Upper lobe of right lung (tissue), 1 donor: Measurements from ENCODE around the gene GNG12. TPM values are rescaled to one million over a fixed set of nuclear protein-coding genes. Genes with fewer than 3 reads are reported as not detected.
A peak's percentile ranks its signal among the peaks of the same experiment; 100 is the strongest.

Source experiments
- ATAC-seq: fragments of 200-7000 bp; cut with Tn5 transposase; one replicate; pipeline ENCODE4 v1.9.1; 2020; ENCODE audit warnings: mild to moderate bottlenecking, moderate library complexity
- DNase-seq: peaks from one replicate; pipeline ENCODE4 v3.0.0-alpha.2; 2020
- H3K27ac ChIP-seq: fragments of 200-600 bp; one replicate; pipeline ENCODE4 v1.8.0; 2022
- H3K27me3 ChIP-seq: fragments of 200-600 bp; one replicate; pipeline ENCODE4 v1.8.0; 2022; ENCODE audit warnings: mild to moderate bottlenecking
- H3K36me3 ChIP-seq: fragments of 200-600 bp; one replicate; pipeline ENCODE4 v1.8.0; 2022
- H3K4me1 ChIP-seq: fragments of 200-600 bp; one replicate; pipeline ENCODE4 v1.8.0; 2022
- H3K4me3 ChIP-seq: fragments of 200-600 bp; one replicate; pipeline ENCODE4 v1.8.0; 2022; ENCODE audit warnings: mild to moderate bottlenecking
- H3K9me3 ChIP-seq: fragments of 200-600 bp; one replicate; pipeline ENCODE4 v1.8.0; 2022
- CTCF ChIP-seq: fragments of 200-600 bp; IDR thresholded peaks from one replicate; pipeline ENCODE4 v1.8.0; 2022; ENCODE audit warnings: antibody characterized with exemption
- intact Hi-C: fragments of 100-400 bp; cut with DNase I; formaldehyde crosslinking; loops from one replicate; pipeline ENCODE4 v1.11.0; 2022
- total RNA-seq: library from RNA; stranded (reverse); fragmentation: NEBNext Ultra II Directional; extraction: Animal tissue kit (Norgen Biotek cat#: 25700); gene quantifications from one replicate; pipeline ENCODE4 v1.2.1, GENCODE V29; 2021
- donor health status: DM: no; HTN: yes; CAD: no; lungs with severe emphysema.

Gene GNG12
- total RNA-seq, 1 donor from 2014 or later = 59.8 TPM

GRCh38 chr1:67759066-67759465 lies 74.2 kb downstream of the GNG12 start:
- no peaks in the 10 kb centered on the region for H3K9me3 ChIP-seq
- H3K4me3 ChIP-seq = no peak overlapping the region
- no peak overlapping the region for H3K27ac ChIP-seq
- TF ChIP-seq CTCF = no peak
- DNase-seq (no peak), ATAC-seq (peak; percentile 87)
- no peaks in the 10 kb centered on the region for H3K36me3 ChIP-seq
- peaks cover 22% of the 10 kb centered on the region for H3K4me1 ChIP-seq
- intact Hi-C loops = loop anchor here (10.0 kb wide), 2 partner anchors 194 to 224 kb away; no protein-coding TSS in a partner anchor
- no peaks in the 10 kb centered on the region for H3K27me3 ChIP-seq

- Histone ChIP-seq H3K4me3 (no peak overlapping the region), H3K4me1 (peaks cover 24% of the 10 kb centered on the region), H3K9me3 (no peaks in the 10 kb centered on the region), H3K36me3 (no peaks in the 10 kb centered on the region), H3K27me3 (no peaks in the 10 kb centered on the region), H3K27ac (no peak overlapping the region)
- DNase-seq (no peak), ATAC-seq (no peak)
- TF ChIP-seq CTCF = no peak
- intact Hi-C loops = loop anchor here (10.0 kb wide), 2 partner anchors 191 to 221 kb away; no protein-coding TSS in a partner anchor
Observed at GRCh38 chr1:67755619-67756018, 77.6 kb downstream of the GNG12 start.

GRCh38 chr1:67755160-67755559 lies 78.1 kb downstream of the GNG12 start:
- no peak overlapping the region for H3K4me3 ChIP-seq
- H3K9me3 ChIP-seq = no peaks in the 10 kb centered on the region
- no peak for DNase-seq
- H3K4me1 ChIP-seq = peaks cover 24% of the 10 kb centered on the region
- H3K27me3 ChIP-seq = no peaks in the 10 kb centered on the region
- intact Hi-C loops = loop anchor here (10.0 kb wide), 2 partner anchors 190 to 220 kb away; no protein-coding TSS in a partner anchor
- no peak for TF ChIP-seq CTCF
- no peaks in the 10 kb centered on the region for H3K36me3 ChIP-seq
- H3K27ac ChIP-seq = no peak overlapping the region
- no peak for ATAC-seq

GRCh38 chr1:67754526-67754920 lies 78.7 kb downstream of the GNG12 start:
- intact Hi-C loops = loop anchor here (10.0 kb wide), 2 partner anchors 190 to 220 kb away; no protein-coding TSS in a partner anchor
- no peaks in the 10 kb centered on the region for H3K27me3 ChIP-seq
- no peaks in the 10 kb centered on the region for H3K9me3 ChIP-seq
- no peaks in the 10 kb centered on the region for H3K36me3 ChIP-seq
- ATAC-seq (no peak), DNase-seq (no peak)
- H3K27ac ChIP-seq = no peak overlapping the region
- no peak overlapping the region for H3K4me3 ChIP-seq
- TF ChIP-seq CTCF = no peak
- H3K4me1 ChIP-seq = peaks cover 24% of the 10 kb centered on the region

GRCh38 chr1:67753776-67754525 lies 79.3 kb downstream of the GNG12 start:
- H3K27me3 ChIP-seq = no peaks in the 10 kb centered on the region
- no peak overlapping the region for H3K27ac ChIP-seq
- H3K4me1 ChIP-seq = peaks cover 26% of the 10 kb centered on the region
- no peak for TF ChIP-seq CTCF
- intact Hi-C loops = loop anchor here (10.0 kb wide), 2 partner anchors 189 to 219 kb away; no protein-coding TSS in a partner anchor
- DNase-seq (no peak), ATAC-seq (peak; percentile 72)
- H3K4me3 ChIP-seq = no peak overlapping the region
- no peaks in the 10 kb centered on the region for H3K36me3 ChIP-seq
- H3K9me3 ChIP-seq = no peaks in the 10 kb centered on the region
